ENCODE data around the gene PRSS57. TPM values are rescaled to one million over a fixed set of nuclear protein-coding genes. Genes with fewer than 3 reads are reported as not detected.
A peak's percentile ranks its signal among the peaks of the same experiment; 100 is the strongest.
"Not testable (repeated sequence)": the region's sequence is repeated elsewhere in the genome, so short reads cannot be mapped to it uniquely, and the experiment has no call there.

PRSS57 gene
- total RNA-seq, 1 experiment from 2014 or later = not detected

GRCh38 chr19:703651-704446, 8.6 kb upstream of the PRSS57 start:
- peak; percentile 63 for DNase-seq (ENCODE audit: unreplicated experiment)
- no TSS peak for BruUV-seq (replicated peaks)
- Mint-ChIP-seq H3K36me3 (ENCODE audit: insufficient read depth, unreplicated experiment) (no peaks in the 10 kb centered on the region), H3K4me1 (ENCODE audit: insufficient read depth, unreplicated experiment) (no peaks in the 10 kb centered on the region), H3K27ac (ENCODE audit: low read depth, unreplicated experiment) (no peak overlapping the region), H3K27me3 (ENCODE audit: insufficient read depth, unreplicated experiment) (peaks cover 12% of the 10 kb centered on the region), H3K9me3 (ENCODE audit: unreplicated experiment) (no peaks in the 10 kb centered on the region), H3K4me3 (ENCODE audit: unreplicated experiment) (no peak overlapping the region)
- intact Hi-C loops (cut with micrococcal nuclease) = no loop called here
- CTCF ChIA-PET = interaction anchor here (0.6 to 0.8 kb wide), 4 partner anchors 30 to 1558 kb away, joined by 3 read pairs; no protein-coding TSS in a partner anchor
- no peak for TF ChIP-seq CTCF (IDR thresholded peaks at IDR 0.05; ENCODE audit: unreplicated experiment)
- POLR2A ChIA-PET = interaction anchor here (1.1 kb wide), 1 partner anchor 29 kb away, joined by 3 read pairs; no protein-coding TSS in a partner anchor

- peaks cover 12% of the 10 kb centered on the region for H3K27me3 Mint-ChIP-seq (ENCODE audit: insufficient read depth, unreplicated experiment)
- intact Hi-C loops (cut with micrococcal nuclease) = no loop called here
- no peak for TF ChIP-seq CTCF (IDR thresholded peaks at IDR 0.05; ENCODE audit: unreplicated experiment)
- ChIA-PET CTCF (interaction anchor here (0.6 to 1.2 kb wide), 2 partner anchors 31 to 62 kb away, joined by 3 to 5 read pairs; no protein-coding TSS in a partner anchor), POLR2A (interaction anchor here (1.1 kb wide), 1 partner anchor 28 kb away, joined by 3 read pairs; no protein-coding TSS in a partner anchor)
- no peaks in the 10 kb centered on the region for H3K9me3 Mint-ChIP-seq (ENCODE audit: unreplicated experiment)
- H3K36me3 Mint-ChIP-seq (ENCODE audit: insufficient read depth, unreplicated experiment) = no peaks in the 10 kb centered on the region
- H3K4me1 Mint-ChIP-seq (ENCODE audit: insufficient read depth, unreplicated experiment) = no peaks in the 10 kb centered on the region
- no TSS peak for BruUV-seq (replicated peaks)
- no peak for DNase-seq (ENCODE audit: unreplicated experiment)
- H3K27ac Mint-ChIP-seq (ENCODE audit: low read depth, unreplicated experiment) = no peak overlapping the region
- no peak overlapping the region for H3K4me3 Mint-ChIP-seq (ENCODE audit: unreplicated experiment)
These were observed 8.0 kb upstream of the PRSS57 start for GRCh38 chr19:703329-703650.

GRCh38 chr19:702847-703246, 7.6 kb upstream of the PRSS57 start:
- H3K27ac Mint-ChIP-seq (ENCODE audit: low read depth, unreplicated experiment); H3K36me3 Mint-ChIP-seq (ENCODE audit: insufficient read depth, unreplicated experiment); H3K9me3 Mint-ChIP-seq (ENCODE audit: unreplicated experiment); BruUV-seq (replicated peaks); DNase-seq (ENCODE audit: unreplicated experiment); H3K4me3 Mint-ChIP-seq (ENCODE audit: unreplicated experiment); intact Hi-C loops (cut with micrococcal nuclease); H3K4me1 Mint-ChIP-seq (ENCODE audit: insufficient read depth, unreplicated experiment): not testable (repeated sequence)
- H3K27me3 Mint-ChIP-seq (ENCODE audit: insufficient read depth, unreplicated experiment) = peaks cover 12% of the 10 kb centered on the region
- ChIA-PET POLR2A (interaction anchor here (1.1 kb wide), 1 partner anchor 28 kb away, joined by 3 read pairs; no protein-coding TSS in a partner anchor), CTCF (interaction anchor here (1.2 kb wide), 1 partner anchor 31 kb away, joined by 5 read pairs; no protein-coding TSS in a partner anchor)

GRCh38 chr19:699885-700284, 4.6 kb upstream of the PRSS57 start:
- DNase-seq (ENCODE audit: unreplicated experiment); H3K36me3 Mint-ChIP-seq (ENCODE audit: insufficient read depth, unreplicated experiment); H3K4me3 Mint-ChIP-seq (ENCODE audit: unreplicated experiment); BruUV-seq (replicated peaks); POLR2A ChIA-PET; H3K4me1 Mint-ChIP-seq (ENCODE audit: insufficient read depth, unreplicated experiment); H3K27ac Mint-ChIP-seq (ENCODE audit: low read depth, unreplicated experiment); H3K9me3 Mint-ChIP-seq (ENCODE audit: unreplicated experiment); intact Hi-C loops (cut with micrococcal nuclease): not testable (repeated sequence)
- peaks cover 12% of the 10 kb centered on the region for H3K27me3 Mint-ChIP-seq (ENCODE audit: insufficient read depth, unreplicated experiment)
- CTCF ChIA-PET = interaction anchor here (1.0 kb wide), 1 partner anchor 8 kb away, joined by 5 read pairs; the partner anchor contains the start of gene PALM

GRCh38 chr19:698529-698928, 3.3 kb upstream of the PRSS57 start:
- CTCF ChIA-PET; H3K4me1 Mint-ChIP-seq (ENCODE audit: insufficient read depth, unreplicated experiment); H3K36me3 Mint-ChIP-seq (ENCODE audit: insufficient read depth, unreplicated experiment); DNase-seq (ENCODE audit: unreplicated experiment); BruUV-seq (replicated peaks); H3K9me3 Mint-ChIP-seq (ENCODE audit: unreplicated experiment); intact Hi-C loops (cut with micrococcal nuclease); H3K27ac Mint-ChIP-seq (ENCODE audit: low read depth, unreplicated experiment); H3K4me3 Mint-ChIP-seq (ENCODE audit: unreplicated experiment): not testable (repeated sequence)
- POLR2A ChIA-PET = interaction anchor here (1.0 kb wide), 1 partner anchor 19 kb away, joined by 3 read pairs; no protein-coding TSS in a partner anchor
- peaks cover 12% of the 10 kb centered on the region for H3K27me3 Mint-ChIP-seq (ENCODE audit: insufficient read depth, unreplicated experiment)

Data from MCF 10A (cell line).